GM12878 (cell line): Measurements from ENCODE around the gene SH3GL3. TPM values are rescaled to one million over a fixed set of nuclear protein-coding genes. Genes with fewer than 3 reads are reported as not detected.

Experiments
- ATAC-seq: fragments of 200-7000 bp; cut with Tn5 transposase; 3 replicates; pipeline ENCODE4 v1.9.1; 2020; ENCODE audit warnings: mild to moderate bottlenecking, moderate library complexity
- BruUV-seq: library from RNA; stranded (reverse); fragments of 400-500 nt; replicated peaks from 2 replicates; lab custom pipeline; 2021; lab: Mats Ljungman, UMichigan
- CTCF ChIA-PET: fragments of 300-600 bp; sonication (Branson Sonifier 250); formaldehyde crosslinking; extraction: SDS; loops from one replicate; lab custom pipeline; 2021; ENCODE audit warnings: inconsistent platforms; lab: Yijun Ruan, JAX
- POLR2A ChIA-PET: fragments of 350-600 bp; formaldehyde crosslinking; extraction: SDS; loops from one replicate; lab custom pipeline; 2021; ENCODE audit warnings: inconsistent platforms; lab: Charles Lee
- RAD21 ChIA-PET: fragments of 300-600 bp; sonication (Branson Sonifier 250); formaldehyde crosslinking; loops from one replicate; lab custom pipeline; 2023; ENCODE audit warnings: antibody characterized with exemption; ENCODE audit not compliant: unreplicated experiment; lab: Charles Lee
- SMC1A ChIA-PET: fragments of 300-600 bp; sonication (Branson Sonifier 250); formaldehyde crosslinking; loops from one replicate; lab custom pipeline; 2023; ENCODE audit not compliant: unreplicated experiment, uncharacterized antibody; lab: Charles Lee
- DNase-seq: peaks from one replicate; pipeline ENCODE4 v3.0.0-alpha.2; 2011; ENCODE audit warnings: low read depth, low spot score
- FAIRE-seq: peaks from 3 replicates; lab custom pipeline; 2011; peaks lifted over from hg19 to GRCh38; lab: Jason Lieb, UNC
- H2AFZ ChIP-seq: 2 replicates; pipeline ENCODE4 v1.6.0; 2011; ENCODE audit warnings: low read depth, low read length, control low read depth; ENCODE audit not compliant: control insufficient read depth
- H3K27ac ChIP-seq: 2 replicates; pipeline ENCODE4 v1.5.1; 2011; ENCODE audit warnings: control low read depth; ENCODE audit not compliant: control insufficient read depth, insufficient read depth
- H3K27me3 ChIP-seq, 2 experiments: replicated peaks in 1 of 2; 2 replicates each; pipeline versions ENCODE4 v1.6.0 to v1.6.1; 2011; ENCODE audit warnings: low read length in 1 of 2; ENCODE audit not compliant: control insufficient read depth in 2 of 2, insufficient read depth in 2 of 2
- H3K36me3 ChIP-seq, 2 experiments: 2 replicates each; pipeline ENCODE4 v1.5.1; 2011; ENCODE audit warnings: low read length in 1 of 2; ENCODE audit not compliant: control insufficient read depth in 2 of 2, insufficient read depth in 2 of 2
- H3K4me1 ChIP-seq: 2 replicates; pipeline ENCODE4 v1.6.1; 2011; ENCODE audit warnings: mild to moderate bottlenecking, low read length, moderate library complexity, mixed read lengths; ENCODE audit not compliant: control insufficient read depth, insufficient read depth
- H3K4me2 ChIP-seq: 2 replicates; pipeline ENCODE4 v1.6.0; 2011; ENCODE audit warnings: control low read depth; ENCODE audit not compliant: control insufficient read depth, insufficient read depth
- H3K4me3 ChIP-seq: fragments of 200-600 bp; sonication (generic); 2 replicates; pipeline ENCODE4 v1.5.1; 2016
- H3K79me2 ChIP-seq: 2 replicates; pipeline ENCODE4 v1.6.0; 2011; ENCODE audit warnings: low read length; ENCODE audit not compliant: control insufficient read depth, insufficient read depth
- H3K9ac ChIP-seq: 2 replicates; pipeline ENCODE4 v1.8.0; 2011; ENCODE audit warnings: low read length, control low read depth, mixed read lengths; ENCODE audit not compliant: control insufficient read depth, insufficient read depth
- H3K9me3 ChIP-seq: replicated peaks from 3 replicates; pipeline ENCODE4 v1.5.1; 2011; ENCODE audit warnings: mild to moderate bottlenecking, low read length; ENCODE audit not compliant: control insufficient read depth, insufficient read depth
- H4K20me1 ChIP-seq: 2 replicates; pipeline ENCODE4 v1.6.0; 2011; ENCODE audit not compliant: control insufficient read depth, insufficient read depth
- ATF2 ChIP-seq: IDR thresholded peaks from 2 replicates; pipeline ENCODE4 v1.6.1; 2012; ENCODE audit warnings: low read length, inconsistent platforms
- ESRRA ChIP-seq: IDR thresholded peaks from 2 replicates; pipeline ENCODE4 v1.6.1; 2012; ENCODE audit warnings: mild to moderate bottlenecking, low read length, improper control_type of control experiment
- NRF1 ChIP-seq: conservative IDR thresholded peaks from 2 replicates; pipeline ENCODE4 v1.6.1; 2011; ENCODE audit warnings: mild to moderate bottlenecking, low read depth, low read length, improper control_type of control experiment
- PKNOX1 ChIP-seq: fragments of 450-650 bp; IDR thresholded peaks from 2 replicates; pipeline ENCODE4 v1.6.1; 2016; ENCODE audit warnings: mild to moderate bottlenecking
- SMC3 ChIP-seq: IDR thresholded peaks from 2 replicates; pipeline ENCODE4 v1.6.1; 2011; ENCODE audit warnings: low read length, improper control_type of control experiment, borderline replicate concordance
- TBL1XR1 ChIP-seq: IDR thresholded peaks from 2 replicates; pipeline ENCODE4 v1.6.1; 2012; ENCODE audit warnings: low read depth, low read length, improper control_type of control experiment
- WGBS: methylation state at CpG from one replicate; pipeline ENCODE4 v1.1.6; 2016; ENCODE audit warnings: low lambda C conversion rate; ENCODE audit not compliant: insufficient replicate concordance, insufficient coverage; ENCODE audit errors: missing lambda C conversion rate; 5-methylcytosine and 5-hydroxymethylcytosine counted together
- in situ Hi-C: fragments of 300-500 bp; cut with MboI; formaldehyde crosslinking; loops from 9 replicates; pipeline ENCODE4 v1.14.3; 2018; ENCODE audit warnings: mixed read lengths
- intact Hi-C: fragments of 100-400 bp; cut with micrococcal nuclease; formaldehyde crosslinking; loops from one replicate; pipeline ENCODE4 v1.14.2; 2022; ENCODE audit not compliant: unreplicated experiment
- polyA plus RNA-seq, 11 experiments: library from polyadenylated mRNA; depleted of rRNA in 4 of 11; unstranded in 6 of 11; stranded (reverse) in 5 of 11; fragments of >200 nt; fragmentation: Nextera tagmentation in 4 of 11; fragmentation: Illumina TruSeq in 1 of 11; extraction: Ambion mirVana in 4 of 11; extraction: Trizol in 1 of 11; gene quantifications; 1 replicate in 1 of 11; 2 replicates in 10 of 11; pipeline versions ENCODE4 v1.2.1 to v1.2.3, GENCODE V29; 2011 to 2016; ENCODE audit warnings: inconsistent platforms in 2 of 11, missing spikeins in 2 of 11, low read depth in 1 of 11
- total RNA-seq, 4 experiments: library from RNA; depleted of rRNA in 3 of 4; stranded (reverse); fragments of >200 nt in 3 of 4; fragmentation: Illumina TruSeq in 1 of 4; extraction: Trizol in 1 of 4; gene quantifications; 2 replicates each; pipeline versions ENCODE4 v1.2.1 to v1.2.3, GENCODE V29; 2013 to 2021

SH3GL3 gene
- total and polyA plus RNA-seq, 10 of the 15 experiments (the other 5 are each of a cell fraction or from before 2014, with no cell fraction given): not detected

DNA sequence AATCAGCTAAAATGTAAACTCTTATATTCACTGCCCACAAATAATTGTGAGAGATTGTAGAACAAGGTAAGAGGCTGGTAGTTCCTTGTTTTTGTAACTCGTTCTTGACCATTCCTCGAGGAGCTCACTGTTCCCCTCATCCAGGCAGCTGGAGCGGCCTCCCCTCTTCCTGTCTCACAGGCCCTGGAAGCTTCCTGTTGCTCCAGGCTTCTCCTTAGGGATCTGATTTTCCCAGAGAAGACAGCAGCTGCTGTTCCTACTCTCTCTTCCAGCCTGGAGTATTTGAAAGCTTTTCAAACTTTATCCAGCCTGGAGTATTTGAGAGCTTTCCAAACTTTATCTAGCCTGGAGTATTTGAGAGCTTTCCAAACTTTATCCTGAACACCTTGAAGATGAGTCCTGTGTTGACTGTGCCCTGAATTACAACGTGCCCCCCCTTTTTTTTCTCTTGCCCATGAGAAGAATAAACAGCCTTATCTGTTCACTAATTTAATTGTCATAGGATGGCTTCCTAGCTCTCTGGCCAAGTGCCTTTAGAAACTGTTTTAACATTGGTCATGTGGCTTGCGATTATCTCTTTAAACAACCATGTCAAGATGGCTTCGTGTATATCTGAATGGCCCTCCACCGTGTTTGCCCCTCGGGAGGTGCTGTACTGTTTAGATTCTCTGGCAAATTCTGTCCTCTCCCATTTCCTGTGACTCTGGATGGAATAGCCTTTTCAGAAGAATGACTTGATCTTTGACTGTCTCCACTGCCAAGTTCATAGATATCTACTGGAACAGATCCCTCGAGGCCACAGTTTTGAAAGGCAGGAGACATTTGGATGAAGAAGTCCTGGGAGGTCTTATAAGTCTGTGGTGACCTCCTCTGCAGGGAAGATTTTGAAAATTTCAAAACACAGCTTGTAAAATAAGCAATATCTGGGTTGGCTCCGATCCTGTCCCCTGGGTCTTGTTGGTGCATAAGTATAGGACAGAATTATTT, 211.6 kb downstream of the SH3GL3 start:
- ChIA-PET CTCF (interaction anchor here (0.6 to 2.2 kb wide), 3 partner anchors 9 to 366 kb away, joined by 3 to 10 read pairs (median 4); no protein-coding TSS in a partner anchor), RAD21 (no interaction called here), POLR2A (no interaction called here), SMC1A (interaction anchor here (1.0 to 2.1 kb wide), 5 partner anchors 9 to 376 kb away, joined by 3 to 6 read pairs (median 4); no protein-coding TSS in a partner anchor)
- FAIRE-seq (no peak), ATAC-seq (no peak), DNase-seq (no peak)
- Histone ChIP-seq H3K36me3 (no peaks in the 10 kb centered on the region), H3K79me2 (no peaks in the 10 kb centered on the region), H3K27ac (no peak overlapping the region), H3K4me3 (no peak overlapping the region), H3K9ac (no peak overlapping the region), H3K4me2 (no peak overlapping the region), H4K20me1 (no peaks in the 10 kb centered on the region), H3K27me3 (peaks cover 4 to 7% of the 10 kb centered on the region in 2 experiments; a peak in 3 of 4 replicates), H3K4me1 (no peaks in the 10 kb centered on the region), H3K9me3 (no peaks in the 10 kb centered on the region; the same call in 1 of the 3 replicates), H2AFZ (no peak overlapping the region)
- no peak for TF ChIP-seq ATF2
- TF ChIP-seq PKNOX1: no peak
- TF ChIP-seq NRF1: no peak
- TF ChIP-seq SMC3: no peak
- no peak for TF ChIP-seq ESRRA
- no peak for TF ChIP-seq TBL1XR1
- BruUV-seq: no TSS peak
- intact Hi-C loops (no loop called here), in situ Hi-C loops (no loop called here)
- 25% methylated on average over 10 of the region's 10 CpGs for WGBS
